HG02981 (cell line): ENCODE measurements around the gene VASN.
"Not testable (repeated sequence)": the region's sequence is repeated elsewhere in the genome, so short reads cannot be mapped to it uniquely, and the experiment has no call there.

Source experiments
- ATAC-seq: cut with Tn5 transposase; IDR thresholded peaks from one replicate; pipeline ENCODE4 v1.9.1; 2021; ENCODE audit warnings: mild to moderate bottlenecking, moderate library complexity; ENCODE audit not compliant: unreplicated experiment

Gene VASN

GRCh38 chr16:4383591-4384444 lies 12.2 kb downstream of the VASN start:
- no peak for ATAC-seq

DNA sequence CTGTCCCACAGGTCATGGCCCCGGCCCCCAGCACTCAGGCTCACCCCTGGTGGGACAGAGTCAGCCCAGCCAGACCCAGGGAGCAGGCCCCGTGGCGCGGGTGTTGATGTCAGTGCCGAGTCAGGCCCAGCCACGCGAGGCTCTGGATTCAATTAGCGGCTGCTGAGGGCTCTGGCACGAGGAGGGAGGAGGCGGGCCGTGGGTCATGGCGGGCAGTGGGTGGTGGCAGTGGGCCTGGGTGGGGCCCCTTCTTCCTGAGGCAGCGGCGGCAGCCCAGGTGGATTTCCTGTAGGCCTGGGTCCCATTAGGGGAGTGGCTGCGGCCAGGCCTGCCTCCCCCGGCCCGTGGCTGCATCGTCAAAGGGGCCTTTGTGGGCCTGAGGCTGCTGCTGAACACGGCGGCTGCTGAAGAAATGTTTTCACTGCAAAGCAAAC lies 12.9 kb downstream of the VASN start:
- no peak for ATAC-seq

GRCh38 chr16:4385066-4385788 lies 13.6 kb downstream of the VASN start:
- no peak for ATAC-seq

GRCh38 chr16:4385789-4386450 lies 14.3 kb downstream of the VASN start:
- ATAC-seq = no peak

GRCh38 chr16:4386451-4386805 lies 14.8 kb downstream of the VASN start:
- no peak for ATAC-seq

GRCh38 chr16:4386951-4387565 lies 15.4 kb downstream of the VASN start:
- ATAC-seq = no peak

DNA sequence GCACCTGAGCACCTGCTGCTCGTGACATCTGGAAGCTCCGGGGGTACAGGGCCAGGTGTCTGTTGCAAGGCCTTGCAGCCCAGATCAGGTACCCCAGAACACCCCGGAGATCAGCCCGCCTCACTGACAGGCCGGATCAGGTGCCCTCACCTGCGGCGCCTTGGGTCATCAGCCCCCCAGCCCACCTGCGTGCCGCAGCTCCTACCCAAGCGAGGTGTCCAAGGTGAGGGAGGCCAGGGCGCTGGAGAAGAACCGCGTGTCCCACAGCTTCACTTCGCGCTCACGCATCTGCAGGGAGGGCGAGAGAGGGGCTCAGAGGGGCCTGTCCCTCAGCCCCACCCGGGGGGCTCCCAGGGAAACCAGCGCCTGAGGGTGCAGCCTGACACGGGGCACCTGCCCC lies 16.1 kb downstream of the VASN start:
- no peak for ATAC-seq

DNA sequence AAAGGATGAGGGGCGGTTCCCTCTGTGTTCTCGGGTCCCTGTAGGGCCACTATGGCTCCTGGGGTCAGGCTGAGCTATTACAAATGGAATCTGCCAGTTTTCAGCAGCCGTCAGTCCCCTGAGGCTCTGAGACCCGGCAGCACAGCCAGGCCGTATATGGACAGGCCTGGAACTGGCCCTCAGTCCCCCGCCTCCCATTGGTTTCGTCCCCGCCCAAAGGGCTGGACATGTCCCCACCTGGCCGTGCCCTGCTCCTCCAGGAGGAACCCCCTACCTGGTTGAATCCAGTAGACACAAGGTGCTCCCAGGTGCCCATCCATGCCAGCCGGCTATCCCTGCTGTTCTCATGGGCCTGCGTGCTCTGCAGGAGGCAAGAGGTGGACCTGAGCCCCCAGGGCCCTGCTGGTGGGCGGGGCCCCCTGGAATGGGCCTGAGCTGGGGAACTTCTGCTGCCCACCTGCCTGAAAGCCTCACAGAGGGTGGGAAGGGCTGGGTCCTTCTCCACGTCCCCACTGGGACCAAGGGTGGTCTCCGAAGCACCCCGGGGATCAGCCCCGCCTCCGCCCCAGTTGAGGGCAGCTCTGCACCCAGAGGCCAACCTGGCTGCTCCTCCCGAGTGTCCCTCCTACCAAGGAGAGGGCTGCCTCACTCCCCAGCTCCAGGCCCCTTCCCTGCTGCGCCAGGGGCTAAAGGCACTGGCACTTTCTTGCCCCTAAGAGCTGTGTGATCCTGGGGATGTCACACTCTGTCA lies 16.8 kb downstream of the VASN start:
- ATAC-seq = no peak

DNA sequence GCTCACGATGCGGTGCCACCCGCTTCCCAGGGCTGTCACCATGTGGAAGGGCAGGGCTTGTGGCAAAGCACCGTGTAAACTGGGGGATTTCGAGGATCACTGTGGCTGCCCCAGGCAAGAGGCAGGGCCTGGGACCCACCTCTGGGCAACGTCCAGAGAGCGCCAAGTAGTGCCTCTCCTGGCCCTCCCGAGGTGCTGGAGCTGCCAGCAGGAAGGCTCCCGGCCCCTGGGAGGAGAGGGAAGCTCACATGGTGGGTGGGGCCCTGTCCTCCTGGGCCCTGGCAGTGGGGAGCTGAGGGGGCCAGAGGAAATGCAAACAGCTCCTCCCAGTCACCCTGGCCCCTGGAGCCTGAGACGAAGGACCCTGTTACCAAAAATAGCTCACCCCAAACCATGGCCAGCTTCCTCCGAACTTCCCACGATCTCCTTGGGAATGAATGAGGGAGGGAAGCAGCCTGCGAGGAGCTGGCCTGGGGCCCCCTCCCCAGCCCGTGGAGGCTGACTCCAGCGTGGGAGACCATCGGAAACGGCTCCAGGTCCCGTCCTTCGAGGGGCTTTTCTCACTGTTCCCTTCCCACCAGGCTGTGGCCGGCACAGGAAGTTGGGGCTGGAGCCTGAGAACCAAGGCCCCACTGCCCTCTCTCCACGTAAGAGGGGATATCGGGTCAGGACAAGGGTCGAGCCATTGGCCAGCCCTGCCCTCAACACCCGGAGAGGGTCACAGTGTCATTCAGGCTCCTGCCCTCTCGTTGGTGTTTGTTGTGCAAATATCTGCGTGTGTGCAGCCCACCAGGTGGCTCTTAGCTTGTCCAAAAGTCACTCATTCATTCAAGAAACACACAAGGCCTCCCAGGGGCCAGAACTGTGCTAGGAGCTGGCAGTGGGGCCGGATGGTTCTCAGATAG lies 17.7 kb downstream of the VASN start:
- ATAC-seq = no peak

GRCh38 chr16:4390266-4391260 lies 18.9 kb downstream of the VASN start:
- no peak for ATAC-seq

GRCh38 chr16:4391631-4392381 lies 20.2 kb downstream of the VASN start:
- no peak for ATAC-seq

- ATAC-seq = no peak
Measured at GRCh38 chr16:4392382-4393239, 21.0 kb downstream of the VASN start.

- no peak for ATAC-seq
Measured at GRCh38 chr16:4393240-4393600, 21.6 kb downstream of the VASN start.

DNA sequence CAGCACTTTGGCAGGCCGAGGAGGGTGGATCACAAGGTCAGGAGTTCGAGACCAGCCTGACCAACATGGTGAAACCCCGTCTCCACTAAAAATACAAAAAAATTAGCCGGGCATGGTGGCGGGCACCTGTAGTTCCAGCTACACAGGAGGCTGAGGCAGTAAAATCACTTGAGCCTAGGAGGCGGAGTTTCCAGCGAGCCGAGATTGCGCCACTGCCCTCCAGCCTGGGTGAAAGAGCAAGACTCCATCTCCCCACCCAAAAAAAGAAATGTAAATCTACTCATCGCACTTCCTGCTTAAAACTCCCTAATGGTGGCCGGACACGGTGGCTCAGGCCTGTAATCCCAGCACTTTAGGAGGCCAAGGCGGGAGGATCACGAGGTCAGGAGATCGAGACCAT lies 22.2 kb downstream of the VASN start:
- ATAC-seq = not testable (repeated sequence)

GRCh38 chr16:4395055-4395726 lies 23.5 kb downstream of the VASN start:
- no peak for ATAC-seq

DNA sequence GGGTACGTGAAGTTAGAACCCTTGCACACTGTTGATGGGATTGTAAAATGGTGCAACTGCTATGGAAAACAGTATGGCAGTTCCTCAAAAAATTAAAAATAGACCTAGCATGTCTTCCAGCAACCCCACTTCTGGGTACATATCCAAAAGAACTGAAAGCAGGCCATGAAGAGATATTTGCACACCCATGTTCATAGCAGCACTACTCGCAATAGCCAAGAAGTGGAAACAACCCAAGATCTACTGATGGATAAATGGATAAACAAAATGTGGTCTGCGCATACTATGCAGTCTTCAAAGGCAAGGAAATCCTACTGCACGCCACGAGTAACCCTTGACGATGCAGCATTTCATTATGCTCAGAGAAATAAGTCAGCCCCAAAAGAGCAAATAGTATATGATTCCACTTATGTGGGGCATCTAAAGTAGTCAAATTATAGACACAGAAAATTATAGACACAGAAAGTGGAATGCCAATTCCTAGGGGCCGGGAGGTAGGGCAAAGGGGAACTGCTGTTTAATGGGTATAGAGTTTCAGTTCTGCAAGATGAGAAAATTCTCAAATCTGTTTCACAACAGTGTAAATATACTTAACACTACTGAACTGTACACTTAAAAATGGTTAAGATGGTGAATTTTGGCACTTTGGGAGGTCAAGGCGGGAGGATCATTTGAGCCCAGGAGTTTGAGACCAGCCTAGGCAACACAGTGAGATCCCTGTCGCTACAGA lies 27.5 kb downstream of the VASN start:
- no peak for ATAC-seq
